ENCODE data around the gene CLDN12. TPM values are rescaled to one million over a fixed set of nuclear protein-coding genes. Genes with fewer than 3 reads are reported as not detected.

Gene CLDN12
- total RNA-seq, 2 donors from 2014 or later, result 1.6 to 4.1 TPM

- no peak for ATAC-seq
- no peak for DNase-seq
- Mint-ChIP-seq H3K27ac (no peak overlapping the region), H3K4me3 (no peak overlapping the region), H3K4me1 (peaks cover 4% of the 10 kb centered on the region), H3K27me3 (no peaks in the 10 kb centered on the region), H3K36me3 (ENCODE audit: low read depth) (peaks cover 5% of the 10 kb centered on the region)
- H3K9me3 ChIP-seq (ENCODE audit: control insufficient read depth, low read length, poor library complexity, severe bottlenecking), result no peaks in the 10 kb centered on the region
Observed at GRCh38 chr7:90409667-90410066, 6.4 kb downstream of the CLDN12 start.

- H3K9me3 ChIP-seq (ENCODE audit: control insufficient read depth, low read length, poor library complexity, severe bottlenecking), result no peaks in the 10 kb centered on the region
- no peak for ATAC-seq
- no peak for DNase-seq
- Mint-ChIP-seq H3K4me3 (no peak overlapping the region), H3K36me3 (ENCODE audit: low read depth) (peaks cover 5% of the 10 kb centered on the region), H3K27me3 (no peaks in the 10 kb centered on the region), H3K4me1 (peaks cover 4% of the 10 kb centered on the region), H3K27ac (no peak overlapping the region)
Observed at GRCh38 chr7:90411510-90411909, 8.2 kb downstream of the CLDN12 start.

- Mint-ChIP-seq H3K27ac (no peak overlapping the region), H3K4me1 (peaks cover 4% of the 10 kb centered on the region)
- no peak for DNase-seq
Observed at GRCh38 chr7:90412458-90413184, 9.4 kb downstream of the CLDN12 start.

DNA sequence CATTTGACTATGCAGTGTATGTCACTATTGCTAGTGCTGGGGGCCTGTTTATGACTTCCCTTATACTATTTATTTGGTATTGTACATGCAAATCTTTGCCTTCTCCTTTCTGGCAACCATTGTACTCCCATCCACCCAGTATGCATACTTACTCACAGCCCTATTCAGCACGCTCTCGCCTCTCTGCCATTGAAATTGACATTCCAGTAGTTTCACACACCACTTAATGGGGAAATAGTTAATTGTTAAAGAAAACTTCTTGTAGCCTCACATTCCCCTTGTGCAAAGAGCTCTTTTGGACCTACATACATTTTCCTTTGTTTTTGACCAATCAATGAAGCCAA lies 9.9 kb downstream of the CLDN12 start:
- no peaks in the 10 kb centered on the region for H3K9me3 ChIP-seq (ENCODE audit: control insufficient read depth, low read length, poor library complexity, severe bottlenecking)
- Mint-ChIP-seq H3K36me3 (ENCODE audit: low read depth) (peaks cover 2% of the 10 kb centered on the region), H3K4me3 (no peak overlapping the region), H3K27ac (no peak overlapping the region), H3K4me1 (peaks cover 4% of the 10 kb centered on the region), H3K27me3 (no peaks in the 10 kb centered on the region)
- DNase-seq (no peak), ATAC-seq (no peak)

More at GRCh38 chr7:90412458-90413184, 9.4 kb downstream of the CLDN12 start:
- Mint-ChIP-seq H3K36me3 (ENCODE audit: low read depth) (peaks cover 5% of the 10 kb centered on the region), H3K27me3 (no peaks in the 10 kb centered on the region), H3K4me3 (no peak overlapping the region)
- ATAC-seq, result no peak
- no peaks in the 10 kb centered on the region for H3K9me3 ChIP-seq (ENCODE audit: control insufficient read depth, low read length, poor library complexity, severe bottlenecking)

DNA sequence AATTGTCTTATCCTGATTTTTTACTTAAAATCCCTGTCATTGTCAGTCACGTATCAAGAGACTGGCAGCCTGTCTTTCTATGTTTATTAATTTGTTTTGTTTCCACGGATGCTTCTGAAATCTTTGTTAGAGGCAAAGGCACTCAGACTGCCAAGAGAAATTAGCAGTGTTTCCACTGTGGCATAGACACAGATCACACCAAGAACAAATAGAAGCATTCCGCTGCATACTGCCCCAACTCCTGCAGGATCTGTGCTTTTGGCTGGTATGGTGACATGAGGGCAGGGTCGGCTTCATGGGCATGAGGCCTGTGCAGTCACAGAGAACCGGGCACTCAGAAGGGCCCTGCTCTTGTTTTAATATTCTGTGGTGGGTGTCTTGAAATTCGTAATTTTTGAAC lies 18.4 kb downstream of the CLDN12 start:
- no peaks in the 10 kb centered on the region for H3K36me3 Mint-ChIP-seq (ENCODE audit: low read depth)
- H3K27ac Mint-ChIP-seq, result no peak overlapping the region
- ATAC-seq (no peak), DNase-seq (no peak)
- H3K4me1 Mint-ChIP-seq, result peaks cover 7% of the 10 kb centered on the region
- no peaks in the 10 kb centered on the region for H3K27me3 Mint-ChIP-seq
- H3K9me3 ChIP-seq (ENCODE audit: control insufficient read depth, low read length, poor library complexity, severe bottlenecking), result no peaks in the 10 kb centered on the region
- H3K4me3 Mint-ChIP-seq, result no peak overlapping the region

GRCh38 chr7:90424720-90425119 lies 21.5 kb downstream of the CLDN12 start:
- Mint-ChIP-seq H3K27ac (peak overlapping the region; percentile 49), H3K36me3 (ENCODE audit: low read depth) (no peaks in the 10 kb centered on the region), H3K4me3 (no peak overlapping the region), H3K4me1 (peaks cover 7% of the 10 kb centered on the region), H3K27me3 (peaks cover under 1% of the 10 kb centered on the region)
- no peaks in the 10 kb centered on the region for H3K9me3 ChIP-seq (ENCODE audit: control insufficient read depth, low read length, poor library complexity, severe bottlenecking)
- no peak for DNase-seq
- ATAC-seq, result no peak

- H3K4me3 Mint-ChIP-seq, result no peak overlapping the region
- H3K4me1 Mint-ChIP-seq, result peaks cover 7% of the 10 kb centered on the region
- no peaks in the 10 kb centered on the region for H3K36me3 Mint-ChIP-seq (ENCODE audit: low read depth)
- H3K27me3 Mint-ChIP-seq, result peaks cover 7% of the 10 kb centered on the region
- no peak for DNase-seq
- no peaks in the 10 kb centered on the region for H3K9me3 ChIP-seq (ENCODE audit: control insufficient read depth, low read length, poor library complexity, severe bottlenecking)
- H3K27ac Mint-ChIP-seq, result peak overlapping the region; percentile 49
- ATAC-seq, result no peak
Observed at GRCh38 chr7:90425376-90425775, 22.1 kb downstream of the CLDN12 start.

DNA sequence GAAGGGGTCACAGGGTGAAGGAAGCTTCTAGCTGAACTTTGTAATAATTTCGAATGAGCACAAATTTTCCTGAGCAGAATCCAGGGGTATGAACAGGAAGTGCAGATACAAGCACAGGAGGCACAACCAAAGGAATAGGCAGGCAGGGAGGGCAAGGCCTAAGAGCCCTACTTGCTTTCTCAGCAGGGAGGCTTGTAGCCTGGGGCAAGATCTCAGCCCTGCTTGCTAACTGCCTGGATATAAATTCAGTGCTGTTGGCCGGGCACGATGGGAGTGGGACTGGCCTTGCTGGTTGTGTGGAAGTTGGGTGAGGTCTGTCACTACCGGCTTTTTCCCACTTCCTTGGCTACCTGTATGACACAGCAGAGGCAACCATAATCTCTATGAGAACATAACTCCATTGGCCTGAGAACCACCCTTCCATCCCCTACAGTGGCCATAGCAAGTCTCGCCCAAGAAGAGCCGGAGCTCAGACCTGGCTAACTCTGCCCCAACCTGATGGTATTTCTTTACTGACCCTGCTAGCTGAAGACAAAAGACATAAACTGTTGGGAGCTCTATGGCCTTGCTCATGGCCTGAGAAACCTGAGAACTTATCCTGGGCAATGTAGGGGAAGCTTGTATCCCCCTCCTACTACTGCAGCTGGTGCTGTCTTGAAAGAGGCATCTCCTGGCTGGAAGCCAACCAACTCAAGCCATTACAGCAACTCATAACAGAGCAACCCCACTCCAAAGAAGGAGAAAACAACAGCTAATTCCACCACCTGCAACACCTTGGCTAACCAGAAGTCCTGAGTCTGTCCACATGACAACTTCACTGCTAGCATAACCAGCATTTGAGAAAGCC lies 27.6 kb downstream of the CLDN12 start:
- Mint-ChIP-seq H3K4me1 (no peaks in the 10 kb centered on the region), H3K36me3 (ENCODE audit: low read depth) (no peaks in the 10 kb centered on the region), H3K4me3 (no peak overlapping the region)

DNA sequence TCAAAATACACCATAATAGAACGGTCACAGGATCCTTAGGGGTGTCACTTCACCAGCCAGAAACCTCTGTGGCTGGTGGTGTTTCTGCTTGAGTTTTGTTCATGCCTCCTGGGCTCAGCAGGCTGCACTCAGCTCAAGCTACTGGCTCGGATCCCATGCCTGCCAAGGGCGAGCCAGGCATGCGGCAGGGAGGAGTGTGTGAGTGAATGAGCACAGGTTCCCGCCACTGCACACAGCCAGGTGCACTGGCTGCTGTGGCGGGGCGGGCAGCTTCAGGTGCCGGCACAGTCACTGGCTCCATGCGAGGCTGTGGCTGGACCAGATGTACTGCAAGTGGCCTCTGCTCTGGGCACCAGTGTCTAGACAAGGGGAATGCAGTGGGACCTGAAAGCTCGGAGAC lies 29.5 kb downstream of the CLDN12 start:
- Mint-ChIP-seq H3K4me1 (no peaks in the 10 kb centered on the region), H3K27me3 (peaks cover 38% of the 10 kb centered on the region), H3K36me3 (ENCODE audit: low read depth) (no peaks in the 10 kb centered on the region), H3K27ac (no peak overlapping the region), H3K4me3 (no peak overlapping the region)
- ATAC-seq (no peak), DNase-seq (no peak)
- H3K9me3 ChIP-seq (ENCODE audit: control insufficient read depth, low read length, poor library complexity, severe bottlenecking), result no peaks in the 10 kb centered on the region

More for the DNA sequence above, 27.6 kb downstream of the CLDN12 start:
- Mint-ChIP-seq H3K27me3 (peaks cover 38% of the 10 kb centered on the region), H3K27ac (peak overlapping the region; percentile 24)
- ATAC-seq (no peak), DNase-seq (no peak)
- H3K9me3 ChIP-seq (ENCODE audit: control insufficient read depth, low read length, poor library complexity, severe bottlenecking), result no peaks in the 10 kb centered on the region

DNA sequence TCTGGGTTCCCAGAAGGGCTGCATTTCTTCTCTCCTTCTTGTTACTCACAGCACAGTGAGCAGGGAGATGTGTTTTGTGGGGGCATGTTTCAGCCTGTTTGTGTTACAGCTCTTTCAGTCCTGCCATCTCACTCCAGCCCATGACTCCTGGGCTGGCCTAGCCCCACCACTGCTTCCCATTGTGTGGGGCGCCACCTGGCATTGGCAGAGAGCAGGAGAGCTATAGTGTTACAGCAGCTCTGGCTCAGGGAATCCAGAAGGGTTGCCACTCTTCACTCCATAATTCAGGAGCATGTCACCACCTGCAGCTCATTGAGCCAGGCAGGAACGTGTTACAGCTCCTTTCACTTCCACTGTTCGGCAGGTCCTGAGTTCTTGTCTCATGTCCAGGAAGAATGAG lies 30.0 kb downstream of the CLDN12 start:
- Mint-ChIP-seq H3K27me3 (peaks cover 38% of the 10 kb centered on the region), H3K4me3 (no peak overlapping the region), H3K27ac (no peak overlapping the region), H3K4me1 (no peaks in the 10 kb centered on the region), H3K36me3 (ENCODE audit: low read depth) (no peaks in the 10 kb centered on the region)
- no peak for ATAC-seq
- no peaks in the 10 kb centered on the region for H3K9me3 ChIP-seq (ENCODE audit: control insufficient read depth, low read length, poor library complexity, severe bottlenecking)
- no peak for DNase-seq

DNA sequence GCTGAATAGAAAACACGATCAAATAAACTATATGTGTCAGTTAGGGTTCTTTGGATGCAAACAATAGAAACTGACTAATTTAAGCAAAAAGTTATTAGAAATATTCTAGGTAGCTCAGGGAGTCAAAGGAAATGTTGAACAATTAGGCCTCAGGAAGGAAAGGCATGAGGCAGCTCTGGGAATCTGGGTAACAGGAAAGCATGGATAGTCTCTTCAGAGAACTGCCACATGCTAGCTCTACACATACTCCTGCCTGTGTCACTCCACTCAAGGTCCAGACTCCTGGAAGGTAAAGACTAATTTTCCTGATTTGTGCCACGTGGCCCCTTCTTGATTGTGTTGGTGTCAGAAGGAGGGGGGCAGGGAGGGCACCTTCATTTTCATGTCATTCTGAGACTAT lies 42.4 kb downstream of the CLDN12 start:
- no peak for DNase-seq
- Mint-ChIP-seq H3K4me1 (peaks cover 4% of the 10 kb centered on the region), H3K36me3 (ENCODE audit: low read depth) (no peaks in the 10 kb centered on the region), H3K27ac (no peak overlapping the region), H3K27me3 (peaks cover 14% of the 10 kb centered on the region), H3K4me3 (no peak overlapping the region)
- no peak for ATAC-seq
- H3K9me3 ChIP-seq (ENCODE audit: control insufficient read depth, low read length, poor library complexity, severe bottlenecking), result no peaks in the 10 kb centered on the region

GRCh38 chr7:90446137-90446899 lies 43.1 kb downstream of the CLDN12 start:
- Mint-ChIP-seq H3K4me1 (peaks cover 4% of the 10 kb centered on the region), H3K36me3 (ENCODE audit: low read depth) (no peaks in the 10 kb centered on the region), H3K27ac (no peak overlapping the region), H3K4me3 (no peak overlapping the region), H3K27me3 (peaks cover 18% of the 10 kb centered on the region)
- DNase-seq, result no peak
- no peak for ATAC-seq
- H3K9me3 ChIP-seq (ENCODE audit: control insufficient read depth, low read length, poor library complexity, severe bottlenecking), result no peaks in the 10 kb centered on the region

GRCh38 chr7:90453259-90453891 lies 50.1 kb downstream of the CLDN12 start:
- ATAC-seq, result no peak
- H3K9me3 ChIP-seq (ENCODE audit: control insufficient read depth, low read length, poor library complexity, severe bottlenecking), result no peaks in the 10 kb centered on the region
- Mint-ChIP-seq H3K27ac (no peak overlapping the region), H3K27me3 (peaks cover 34% of the 10 kb centered on the region), H3K4me3 (no peak overlapping the region), H3K4me1 (peaks cover 11% of the 10 kb centered on the region), H3K36me3 (ENCODE audit: low read depth) (peaks cover 5% of the 10 kb centered on the region)
- DNase-seq, result no peak
